NCI-H524 treated with DMSO at 0.1 percent for 48 hours (cell line): ENCODE data around the gene WFIKKN2.

Experiments used
- DNase-seq: peaks from one replicate; lab custom pipeline; 2025; lab: John Stamatoyannopoulos, UW

Gene WFIKKN2

DNA sequence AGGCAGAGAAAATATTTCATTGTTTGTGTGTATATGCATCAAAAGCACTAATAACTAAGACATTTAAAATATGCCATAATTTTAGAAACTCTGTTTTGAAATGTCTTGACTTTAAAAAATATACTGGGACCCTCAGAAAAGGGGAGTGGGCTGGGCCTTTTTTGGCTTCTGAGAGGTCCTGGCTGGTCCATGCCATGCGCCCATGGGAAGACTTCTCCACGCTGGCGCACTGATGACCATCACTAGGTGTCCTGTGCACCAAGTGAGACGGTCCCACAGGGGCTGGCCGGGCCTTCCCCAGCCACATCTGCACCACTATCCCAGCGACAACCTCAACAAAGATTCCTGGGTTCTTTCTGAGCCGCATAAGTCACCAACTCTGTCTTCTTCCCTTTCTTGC lies 27.0 kb upstream of the WFIKKN2 start:
- DNase-seq: no peak

- DNase-seq: no peak
Measured at GRCh38 chr17:50808888-50809287, 26.5 kb upstream of the WFIKKN2 start.

DNA sequence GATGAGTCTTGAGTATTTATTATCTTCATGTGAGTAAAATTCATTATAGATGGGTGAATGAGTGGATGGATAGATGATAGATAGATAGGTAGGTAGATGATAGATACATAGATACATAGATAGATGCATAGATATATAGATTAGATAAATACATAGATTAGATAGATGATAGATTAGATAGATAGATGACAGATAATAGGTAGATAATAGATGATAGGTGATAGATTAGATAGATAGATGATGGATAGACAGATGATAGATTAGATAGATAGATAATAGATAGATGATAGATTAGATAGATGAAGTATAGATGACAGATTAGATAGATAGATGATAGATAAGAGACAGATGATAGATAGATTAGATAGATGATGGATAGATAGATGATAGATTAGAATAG lies 21.8 kb upstream of the WFIKKN2 start:
- DNase-seq: no peak

DNA sequence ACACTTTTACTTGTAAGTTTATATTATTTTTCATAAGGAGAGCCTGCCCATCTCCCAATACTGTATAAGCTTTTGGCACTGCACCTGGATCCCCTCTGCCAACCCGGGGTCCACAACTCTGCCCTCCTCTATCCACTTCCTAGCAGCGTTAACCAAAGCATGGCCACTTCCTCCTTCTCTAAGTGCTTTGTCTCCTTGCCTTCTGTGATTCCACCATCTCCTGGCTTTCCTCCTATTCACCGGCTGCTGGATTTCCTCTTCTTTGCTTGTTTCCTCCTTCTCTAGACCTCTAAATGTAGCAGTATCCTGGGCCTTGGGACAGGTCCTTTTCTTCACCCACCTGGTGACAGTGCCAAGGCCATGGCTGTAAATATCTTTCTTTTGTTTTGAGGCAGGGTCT lies 20.0 kb upstream of the WFIKKN2 start:
- DNase-seq: no peak

DNA sequence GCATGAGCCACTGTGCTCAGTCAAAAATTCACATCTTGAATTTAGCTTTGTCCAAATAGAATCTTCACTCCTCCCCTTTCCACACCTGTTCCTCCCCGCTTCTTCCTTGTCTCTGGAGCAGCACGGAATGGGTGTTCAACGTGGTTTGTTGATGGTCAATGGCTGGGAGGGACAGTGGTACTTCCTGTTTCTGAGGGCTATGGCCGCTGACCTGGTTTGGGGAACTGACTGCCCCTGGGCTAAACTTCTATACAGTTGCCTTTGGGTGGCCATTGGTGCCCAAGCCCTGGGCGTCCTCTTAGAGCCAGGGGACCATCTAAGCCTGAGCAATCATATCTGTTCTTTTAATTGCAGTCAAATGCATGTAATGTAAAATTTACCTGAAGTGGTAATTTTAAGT lies 19.1 kb upstream of the WFIKKN2 start:
- DNase-seq: no peak

DNA sequence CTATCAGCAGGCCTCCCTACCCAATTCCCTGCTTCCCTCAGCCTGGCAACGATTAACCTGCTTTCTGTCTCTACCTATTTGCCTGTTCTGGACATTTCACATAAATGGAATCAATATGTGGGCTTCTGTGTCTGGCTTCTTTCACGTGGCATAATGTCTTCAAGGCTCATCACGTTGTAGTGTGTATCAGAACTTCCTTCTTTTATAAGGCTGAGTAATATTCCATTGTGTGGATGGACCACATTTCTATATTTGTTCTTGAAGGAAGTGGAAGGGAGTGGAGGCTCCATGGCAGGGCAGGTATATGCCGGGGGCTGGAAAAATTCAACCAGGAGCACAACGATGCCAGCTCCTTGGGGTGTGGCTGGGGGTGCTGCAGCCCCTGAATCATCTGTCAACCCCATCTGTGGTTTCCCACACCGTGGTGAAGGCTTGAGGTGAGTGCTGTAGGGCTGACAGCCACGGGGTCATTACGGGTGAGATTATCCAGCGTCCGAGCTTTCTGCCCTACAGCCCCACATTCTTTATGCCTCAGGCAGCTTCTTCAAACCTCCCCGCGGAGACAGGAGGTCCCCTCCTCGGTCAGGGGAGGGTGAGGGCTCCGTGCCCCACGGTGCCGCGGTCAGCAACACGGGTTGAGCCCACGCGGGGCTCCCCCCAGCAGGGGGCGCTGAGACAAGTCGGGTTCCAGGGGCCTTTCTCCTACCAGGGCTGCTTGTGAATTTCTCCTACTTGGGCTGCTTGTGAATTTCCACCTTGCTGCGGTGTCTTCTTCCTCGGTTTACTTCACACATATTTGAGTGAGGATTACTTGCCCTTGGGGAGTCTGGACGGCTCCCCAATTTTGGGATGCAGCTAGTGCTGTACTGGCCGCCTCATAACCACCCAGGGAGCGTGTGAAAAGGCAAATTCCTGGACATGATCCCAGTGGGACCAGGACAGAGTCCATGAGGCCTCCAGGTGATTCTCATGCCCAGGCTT lies 18.3 kb upstream of the WFIKKN2 start:
- no peak for DNase-seq

DNA sequence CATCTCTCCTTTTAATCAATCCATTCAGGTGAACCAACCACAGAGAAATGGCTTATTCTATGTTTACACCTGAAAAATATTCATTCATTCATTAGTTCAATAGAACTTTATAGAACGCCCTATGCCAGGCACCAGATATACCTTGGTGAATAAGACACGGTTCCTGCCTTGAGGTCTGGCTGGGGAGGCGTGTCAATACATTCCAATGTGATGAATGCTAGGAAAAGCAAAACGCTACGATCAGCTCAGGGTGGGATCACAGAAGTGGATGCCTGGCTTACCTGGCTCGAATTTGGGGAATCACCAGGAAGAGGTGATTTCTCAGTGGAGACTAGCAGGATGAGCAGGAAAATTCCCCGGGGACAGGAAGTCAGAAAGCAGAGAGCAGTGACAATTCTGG lies 17.5 kb upstream of the WFIKKN2 start:
- DNase-seq: no peak

DNA sequence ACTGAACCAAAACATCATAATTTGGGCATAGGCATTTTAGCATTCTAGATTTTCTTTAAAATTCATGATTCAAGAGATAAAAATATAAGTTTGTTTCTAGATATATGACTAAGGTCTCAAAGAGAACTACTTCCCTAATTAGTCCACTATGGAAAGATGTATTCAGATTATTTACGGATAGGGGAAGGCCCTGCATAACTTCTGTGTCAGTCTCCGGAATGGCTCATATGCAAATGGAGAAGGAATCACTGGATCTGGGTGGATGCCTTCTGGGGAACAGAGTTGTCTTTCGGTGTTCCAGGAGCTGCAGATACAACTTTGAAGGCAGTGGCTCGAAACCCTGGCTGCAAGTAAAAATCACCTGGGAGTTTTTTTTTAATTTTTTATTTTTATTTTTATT lies 17.1 kb upstream of the WFIKKN2 start:
- no peak for DNase-seq

- no peak for DNase-seq
Measured at GRCh38 chr17:50818921-50819657, 16.3 kb upstream of the WFIKKN2 start.

- no peak for DNase-seq
Measured at GRCh38 chr17:50820651-50821050, 14.7 kb upstream of the WFIKKN2 start.

- DNase-seq: no peak
Measured at GRCh38 chr17:50822550-50822949, 12.8 kb upstream of the WFIKKN2 start.

GRCh38 chr17:50824429-50824828 lies 11.0 kb upstream of the WFIKKN2 start:
- no peak for DNase-seq

GRCh38 chr17:50825188-50825587 lies 10.2 kb upstream of the WFIKKN2 start:
- no peak for DNase-seq

- no peak for DNase-seq
Measured at GRCh38 chr17:50828508-50829170, 6.7 kb upstream of the WFIKKN2 start.

DNA sequence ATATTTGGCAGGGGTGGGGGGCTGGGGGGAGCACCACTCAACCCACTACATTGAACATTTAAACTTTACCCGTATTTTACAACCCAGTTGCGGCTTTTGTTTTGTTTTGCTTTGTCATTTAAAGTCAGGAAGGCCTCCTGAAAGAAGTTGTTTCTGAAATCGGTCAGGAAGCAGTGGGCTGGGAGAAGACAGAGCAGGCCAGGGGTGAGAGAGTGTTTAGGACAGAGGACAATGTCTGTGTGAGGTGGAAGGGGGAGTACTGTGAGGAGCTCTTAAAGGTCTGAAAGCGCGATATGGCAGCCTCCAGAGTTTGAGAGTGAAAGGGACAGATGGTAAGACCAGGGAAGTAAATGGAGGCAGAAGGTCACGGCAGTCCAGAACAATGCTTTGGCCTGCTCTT lies 6.1 kb upstream of the WFIKKN2 start:
- DNase-seq: no peak

GRCh38 chr17:50830352-50830751 lies 5.0 kb upstream of the WFIKKN2 start:
- no peak for DNase-seq

DNA sequence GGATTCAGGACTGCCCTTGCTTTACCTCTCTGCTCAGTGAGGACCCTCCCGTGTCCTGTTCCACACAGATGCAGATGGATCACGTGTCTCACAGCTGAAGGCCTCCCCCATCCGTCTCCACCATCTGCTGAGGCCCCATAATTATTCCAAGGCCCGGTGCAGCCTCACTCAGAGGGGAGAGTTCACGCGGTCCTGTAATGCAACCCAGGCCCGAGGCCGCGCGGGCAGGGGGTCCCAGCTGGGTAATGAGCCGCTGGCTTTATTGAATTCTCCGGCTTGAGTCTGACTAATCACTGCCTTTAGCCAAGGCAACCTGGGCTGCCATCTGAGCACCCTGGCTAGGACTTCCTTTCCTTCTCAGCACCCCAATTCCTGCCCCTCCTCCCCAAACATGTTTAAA lies 4.4 kb upstream of the WFIKKN2 start:
- peak; percentile 79 for DNase-seq

DNA sequence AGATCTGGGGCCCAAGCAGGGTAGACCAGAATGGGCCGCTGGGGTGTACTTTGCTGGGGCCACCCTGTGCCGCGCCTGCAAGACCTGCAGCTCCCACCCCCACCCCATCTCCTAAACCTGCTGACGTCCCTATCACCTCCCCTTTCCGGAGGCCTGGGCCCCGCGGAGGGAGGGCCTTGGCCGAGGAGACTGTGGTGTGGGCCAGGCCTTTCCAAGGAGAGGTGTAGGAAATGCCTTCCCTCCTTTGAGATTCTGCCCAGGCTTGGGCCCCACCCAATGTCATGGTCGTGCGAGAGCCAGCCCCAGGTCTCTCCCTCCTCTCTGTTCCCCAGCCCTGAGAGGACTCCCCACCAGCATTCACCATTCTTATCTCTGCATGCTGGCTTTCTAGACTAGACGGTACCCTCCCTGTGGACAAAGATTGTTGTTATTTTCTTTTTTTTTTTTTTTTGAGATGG lies 3.9 kb upstream of the WFIKKN2 start:
- no peak for DNase-seq

- DNase-seq: no peak
Measured at GRCh38 chr17:50832267-50832863, 3.0 kb upstream of the WFIKKN2 start.

- DNase-seq: no peak
Measured at GRCh38 chr17:50832864-50833381, 2.5 kb upstream of the WFIKKN2 start.

GRCh38 chr17:50833510-50834428 lies 1.6 kb upstream of the WFIKKN2 start:
- DNase-seq: no peak
